Measurements from ENCODE around the gene CNTNAP4. TPM values are rescaled to one million over a fixed set of nuclear protein-coding genes. Genes with fewer than 3 reads are reported as not detected.

CNTNAP4 gene
- total and polyA plus RNA-seq, 4 donors = 0.06 to 0.09 TPM; not detected in 2

DNA sequence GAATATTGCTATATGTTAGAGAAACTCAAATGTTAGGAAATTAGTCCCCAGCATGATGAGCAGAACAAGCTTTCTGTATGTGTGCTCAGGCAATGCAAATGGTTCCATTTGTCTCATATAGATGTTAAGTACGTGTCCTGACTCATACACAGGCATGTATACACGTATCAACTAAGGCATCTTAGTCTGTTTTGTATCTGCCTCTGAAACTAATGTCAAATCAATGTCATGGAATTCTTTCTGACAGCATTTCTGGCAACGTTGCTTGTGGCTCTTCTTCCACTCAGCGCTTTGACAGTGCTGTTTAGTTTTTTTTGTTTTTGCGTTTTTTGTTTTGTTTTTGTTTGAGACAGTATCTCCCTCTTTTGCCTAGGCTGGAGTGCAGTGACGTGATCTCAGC is 111.9 kb downstream of the CNTNAP4 start:
- Histone ChIP-seq H3K36me3 (ENCODE audit: control insufficient read depth in 4 of 4, insufficient read depth in 3 of 4, low read depth in 1 of 4, low read length in 3 of 4) (no peaks in the 10 kb centered on the region), H3K4me1 (ENCODE audit: control insufficient read depth in 4 of 4, insufficient read depth in 4 of 4, low read length in 3 of 4) (no peaks in the 10 kb centered on the region), H3K27me3 (ENCODE audit: control insufficient read depth in 4 of 4, insufficient read depth in 4 of 4, low read length in 3 of 4) (no peaks in the 10 kb centered on the region), H3K27ac (ENCODE audit: low read depth in 1 of 2, low read length in 2 of 2) (no peak overlapping the region), H3K4me3 (ENCODE audit: low read depth in 1 of 3, low read length in 3 of 3) (no peak overlapping the region), H3K9ac (ENCODE audit: low read depth in 1 of 2, low read length in 2 of 2) (no peak overlapping the region), H3K9me3 (ENCODE audit: control insufficient read depth in 4 of 4, low read length in 3 of 4) (no peaks in the 10 kb centered on the region)
- 80% methylated on average over 6 of the region's 6 CpGs for WGBS
- TF ChIP-seq NR2F2 (IDR thresholded peaks at IDR 0.05) = no peak
- DNase-seq (ENCODE audit: low spot score) = no peak

DNA sequence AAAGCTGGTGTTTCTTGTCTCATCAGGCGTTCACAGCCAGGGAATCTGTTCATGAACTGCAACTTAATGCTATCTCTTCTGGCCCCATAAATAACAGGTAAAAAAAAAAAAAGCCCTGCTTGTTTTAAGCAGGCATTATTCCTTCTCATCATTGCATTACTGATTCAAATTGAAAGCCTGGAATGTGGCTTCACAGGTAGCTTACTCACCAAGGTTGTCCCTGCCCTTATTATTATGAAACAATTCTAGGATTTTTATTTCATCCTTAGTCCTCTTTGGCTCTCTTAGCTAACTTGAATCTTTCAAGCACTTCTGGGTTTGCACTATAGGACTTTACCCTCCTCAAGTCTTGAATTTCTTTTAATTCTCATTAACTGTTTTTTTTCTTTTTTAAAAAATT is 113.3 kb downstream of the CNTNAP4 start:
- H3K4me3 ChIP-seq (ENCODE audit: low read depth in 1 of 3, low read length in 3 of 3) = no peak overlapping the region
- no peak for DNase-seq (ENCODE audit: low spot score)

DNA sequence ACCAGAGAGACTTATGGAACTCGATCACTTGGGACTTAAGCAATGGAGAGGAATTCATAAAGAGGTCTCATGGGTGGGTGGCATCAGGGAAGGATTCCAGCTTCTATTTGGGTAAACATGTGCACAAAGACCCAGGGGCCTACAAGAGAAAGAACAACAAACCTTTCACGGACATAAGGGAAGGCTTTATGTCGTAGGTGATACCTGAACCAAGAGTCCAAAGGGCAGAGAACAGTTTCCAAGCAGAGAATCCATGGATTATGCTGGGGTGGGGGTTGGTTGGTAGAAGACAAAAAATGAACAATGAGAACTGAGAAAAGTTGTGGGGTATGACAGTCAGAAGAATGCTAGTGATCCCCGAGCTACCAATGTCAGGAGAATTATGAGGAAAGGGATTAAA is 119.8 kb downstream of the CNTNAP4 start:
- Histone ChIP-seq H3K36me3 (ENCODE audit: control insufficient read depth in 4 of 4, insufficient read depth in 3 of 4, low read depth in 1 of 4, low read length in 3 of 4) (no peaks in the 10 kb centered on the region), H3K9me3 (ENCODE audit: control insufficient read depth in 4 of 4, low read length in 3 of 4) (no peaks in the 10 kb centered on the region)

More for the DNA sequence above, 113.3 kb downstream of the CNTNAP4 start:
- Histone ChIP-seq H3K9me3 (ENCODE audit: control insufficient read depth in 4 of 4, low read length in 3 of 4) (no peaks in the 10 kb centered on the region), H3K27ac (ENCODE audit: low read depth in 1 of 2, low read length in 2 of 2) (no peak overlapping the region), H3K36me3 (ENCODE audit: control insufficient read depth in 4 of 4, insufficient read depth in 3 of 4, low read depth in 1 of 4, low read length in 3 of 4) (no peaks in the 10 kb centered on the region), H3K27me3 (ENCODE audit: control insufficient read depth in 4 of 4, insufficient read depth in 4 of 4, low read length in 3 of 4) (no peaks in the 10 kb centered on the region), H3K9ac (ENCODE audit: low read depth in 1 of 2, low read length in 2 of 2) (no peak overlapping the region), H3K4me1 (ENCODE audit: control insufficient read depth in 4 of 4, insufficient read depth in 4 of 4, low read length in 3 of 4) (no peaks in the 10 kb centered on the region)
- WGBS = 73% methylated on average over 1 of the region's 1 CpG
- no peak for TF ChIP-seq SP1 (IDR thresholded peaks at IDR 0.05)
- TF ChIP-seq FOXA2 (IDR thresholded peaks at IDR 0.05) = no peak
- TF ChIP-seq, protein P1, sequence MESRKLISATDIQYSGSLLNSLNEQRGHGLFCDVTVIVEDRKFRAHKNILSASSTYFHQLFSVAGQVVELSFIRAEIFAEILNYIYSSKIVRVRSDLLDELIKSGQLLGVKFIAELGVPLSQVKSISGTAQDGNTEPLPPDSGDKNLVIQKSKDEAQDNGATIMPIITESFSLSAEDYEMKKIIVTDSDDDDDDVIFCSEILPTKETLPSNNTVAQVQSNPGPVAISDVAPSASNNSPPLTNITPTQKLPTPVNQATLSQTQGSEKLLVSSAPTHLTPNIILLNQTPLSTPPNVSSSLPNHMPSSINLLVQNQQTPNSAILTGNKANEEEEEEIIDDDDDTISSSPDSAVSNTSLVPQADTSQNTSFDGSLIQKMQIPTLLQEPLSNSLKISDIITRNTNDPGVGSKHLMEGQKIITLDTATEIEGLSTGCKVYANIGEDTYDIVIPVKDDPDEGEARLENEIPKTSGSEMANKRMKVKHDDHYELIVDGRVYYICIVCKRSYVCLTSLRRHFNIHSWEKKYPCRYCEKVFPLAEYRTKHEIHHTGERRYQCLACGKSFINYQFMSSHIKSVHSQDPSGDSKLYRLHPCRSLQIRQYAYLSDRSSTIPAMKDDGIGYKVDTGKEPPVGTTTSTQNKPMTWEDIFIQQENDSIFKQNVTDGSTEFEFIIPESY (IDR thresholded peaks at IDR 0.05) = no peak
- no peak for TF ChIP-seq RAD21 (IDR thresholded peaks at IDR 0.05)
- TF ChIP-seq, protein P2, sequence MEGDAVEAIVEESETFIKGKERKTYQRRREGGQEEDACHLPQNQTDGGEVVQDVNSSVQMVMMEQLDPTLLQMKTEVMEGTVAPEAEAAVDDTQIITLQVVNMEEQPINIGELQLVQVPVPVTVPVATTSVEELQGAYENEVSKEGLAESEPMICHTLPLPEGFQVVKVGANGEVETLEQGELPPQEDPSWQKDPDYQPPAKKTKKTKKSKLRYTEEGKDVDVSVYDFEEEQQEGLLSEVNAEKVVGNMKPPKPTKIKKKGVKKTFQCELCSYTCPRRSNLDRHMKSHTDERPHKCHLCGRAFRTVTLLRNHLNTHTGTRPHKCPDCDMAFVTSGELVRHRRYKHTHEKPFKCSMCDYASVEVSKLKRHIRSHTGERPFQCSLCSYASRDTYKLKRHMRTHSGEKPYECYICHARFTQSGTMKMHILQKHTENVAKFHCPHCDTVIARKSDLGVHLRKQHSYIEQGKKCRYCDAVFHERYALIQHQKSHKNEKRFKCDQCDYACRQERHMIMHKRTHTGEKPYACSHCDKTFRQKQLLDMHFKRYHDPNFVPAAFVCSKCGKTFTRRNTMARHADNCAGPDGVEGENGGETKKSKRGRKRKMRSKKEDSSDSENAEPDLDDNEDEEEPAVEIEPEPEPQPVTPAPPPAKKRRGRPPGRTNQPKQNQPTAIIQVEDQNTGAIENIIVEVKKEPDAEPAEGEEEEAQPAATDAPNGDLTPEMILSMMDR (IDR thresholded peaks at IDR 0.05; ENCODE audit: low read depth, low read length, missing input control) = no peak

More for the DNA sequence above, 119.8 kb downstream of the CNTNAP4 start:
- WGBS = 60% methylated on average over 4 of the region's 4 CpGs
- TF ChIP-seq, protein P1 (IDR thresholded peaks at IDR 0.05) = no peak
- peak in 1 of 2 donors; percentile 31 for TF ChIP-seq HNF4A (conservative IDR thresholded peaks at IDR 0.05)
- Histone ChIP-seq H3K27me3 (ENCODE audit: control insufficient read depth in 4 of 4, insufficient read depth in 4 of 4, low read length in 3 of 4) (no peaks in the 10 kb centered on the region), H3K4me3 (ENCODE audit: low read depth in 1 of 3, low read length in 3 of 3) (no peak overlapping the region), H3K27ac (ENCODE audit: low read depth in 1 of 2, low read length in 2 of 2) (no peak overlapping the region), H3K9ac (ENCODE audit: low read depth in 1 of 2, low read length in 2 of 2) (no peak overlapping the region), H3K4me1 (ENCODE audit: control insufficient read depth in 4 of 4, insufficient read depth in 4 of 4, low read length in 3 of 4) (peaks cover 0 to 4% (median 0%) of the 10 kb centered on the region in 4 donors)
- no peak for DNase-seq (ENCODE audit: low spot score)

All from liver (tissue), 9 donors.